Effector memory CD8-positive, alpha-beta T cell (primary cell): ENCODE data around the gene PRICKLE3.
"Not testable (repeated sequence)": the region's sequence is repeated elsewhere in the genome, so short reads cannot be mapped to it uniquely, and the experiment has no call there.

Source experiments
- ATAC-seq: fragments of 150-1000 bp; cut with Tn5 transposase; replicated peaks from 2 replicates; pipeline ENCODE4 v1.10.0; 2021; ENCODE audit warnings: mild to moderate bottlenecking, moderate library complexity
- DNase-seq, 3 experiments: peaks; one replicate each; pipeline ENCODE4 v3.0.0; 2021
- H3K27ac Mint-ChIP-seq, 2 donors: one replicate each; pipeline ENCODE4 v1.8.0; 2022; ENCODE audit warnings: mild to moderate bottlenecking in 2 of 2, mixed read lengths in 2 of 2, moderate library complexity in 2 of 2
- H3K27me3 Mint-ChIP-seq, 2 donors: one replicate each; pipeline ENCODE4 v1.8.0; 2022; ENCODE audit warnings: mixed read lengths in 2 of 2
- H3K36me3 Mint-ChIP-seq: one replicate; pipeline ENCODE4 v1.8.0; 2022; ENCODE audit warnings: mild to moderate bottlenecking, moderate library complexity, mixed read lengths; ENCODE audit not compliant: insufficient read depth
- H3K4me1 Mint-ChIP-seq, 2 donors: one replicate each; pipeline ENCODE4 v1.8.0; 2022; ENCODE audit warnings: low read depth in 2 of 2, mixed read lengths in 2 of 2
- H3K4me3 Mint-ChIP-seq, 2 donors: one replicate each; pipeline ENCODE4 v1.8.0; 2022; ENCODE audit warnings: mild to moderate bottlenecking in 2 of 2, mixed read lengths in 2 of 2, moderate library complexity in 2 of 2
- H3K9me3 Mint-ChIP-seq, 2 donors: one replicate each; pipeline ENCODE4 v1.8.0; 2022; ENCODE audit warnings: mixed read lengths in 2 of 2

The PRICKLE3 gene

DNA sequence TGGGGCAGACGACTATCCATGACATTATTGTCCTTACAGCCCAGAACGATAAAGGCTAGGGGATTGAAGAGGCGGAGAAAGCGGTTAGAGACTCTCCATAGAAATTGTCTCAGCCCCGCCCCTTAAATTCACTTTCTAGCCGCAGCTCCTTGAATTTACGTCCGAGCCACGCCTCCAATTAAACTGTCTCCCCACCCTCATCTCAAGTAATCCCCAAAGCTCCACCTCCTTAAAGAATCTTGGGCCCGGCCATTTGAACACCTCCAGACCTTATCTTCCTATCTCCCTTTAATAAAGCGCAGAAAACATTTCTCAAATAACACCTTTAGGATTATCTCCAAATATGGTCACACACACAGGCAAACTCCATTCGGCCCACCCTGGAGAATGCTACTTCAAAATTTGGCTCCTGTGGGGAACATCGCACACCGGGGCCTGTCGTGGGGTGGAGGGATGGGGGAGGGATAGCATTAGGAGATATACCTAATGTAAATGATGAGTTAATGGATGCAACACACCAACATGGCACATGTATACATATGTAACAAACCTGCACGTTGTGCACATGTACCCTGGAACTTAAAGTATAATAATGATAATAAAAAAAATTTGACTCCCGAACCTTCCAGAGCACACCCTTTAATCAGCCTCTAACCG lies 30.8 kb downstream of the PRICKLE3 start:
- no peak for DNase-seq
- H3K9me3 Mint-ChIP-seq, result no peaks in the 10 kb centered on the region
- no peaks in the 10 kb centered on the region for H3K36me3 Mint-ChIP-seq
- ATAC-seq, result no peak
- H3K4me1 Mint-ChIP-seq, result peaks cover 12 to 18% of the 10 kb centered on the region in 2 donors
- H3K4me3 Mint-ChIP-seq, result peak overlapping the region; percentile 94 to 95
- H3K27me3 Mint-ChIP-seq, result no peaks in the 10 kb centered on the region
- peak overlapping the region; percentile 93 to 96 for H3K27ac Mint-ChIP-seq

DNA sequence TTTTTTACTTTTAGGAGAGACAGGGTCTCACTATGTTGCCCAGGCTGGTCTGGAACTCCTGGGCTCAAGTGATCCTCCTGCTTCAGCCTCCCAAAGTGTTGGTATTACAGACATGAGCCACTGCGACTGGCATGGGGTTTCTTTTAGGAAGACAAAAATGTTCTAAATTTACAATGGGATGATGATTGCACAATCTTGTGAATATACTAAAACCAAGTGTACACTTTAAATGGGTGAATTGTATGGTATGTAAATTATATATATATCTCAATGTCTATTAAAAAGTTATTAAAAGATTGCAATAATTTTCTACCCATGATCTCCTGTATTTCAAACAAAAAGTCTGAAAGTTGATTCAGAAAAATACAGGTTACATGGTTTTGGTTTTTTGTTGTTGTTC lies 32.7 kb downstream of the PRICKLE3 start:
- DNase-seq, result no peak
- Mint-ChIP-seq H3K4me3 (no peak overlapping the region), H3K9me3 (no peaks in the 10 kb centered on the region), H3K36me3 (no peaks in the 10 kb centered on the region), H3K27ac (no peak overlapping the region), H3K27me3 (no peaks in the 10 kb centered on the region), H3K4me1 (peaks cover 12 to 18% of the 10 kb centered on the region in 2 donors)
- no peak for ATAC-seq

DNA sequence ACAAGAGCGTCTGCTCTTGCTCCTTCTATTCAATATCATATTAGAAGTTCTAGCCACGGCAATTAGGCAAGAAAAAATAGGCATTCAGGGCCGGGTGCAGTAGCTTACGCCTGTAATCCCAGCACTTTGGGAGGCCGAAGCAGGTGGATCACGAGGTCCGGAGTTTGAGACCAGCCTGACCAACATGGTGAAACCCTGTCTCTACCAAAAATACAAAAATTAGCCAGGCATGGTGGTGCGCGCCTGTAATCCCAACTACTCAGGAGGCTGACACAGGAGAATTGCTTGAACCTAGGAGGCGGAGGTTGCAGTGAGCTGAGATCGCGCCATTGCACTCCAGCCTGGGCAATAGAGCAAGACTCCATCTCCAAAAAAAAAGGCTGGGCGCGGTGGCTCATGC lies 36.9 kb downstream of the PRICKLE3 start:
- H3K36me3 Mint-ChIP-seq, H3K27ac Mint-ChIP-seq, H3K27me3 Mint-ChIP-seq, ATAC-seq, H3K4me3 Mint-ChIP-seq, H3K9me3 Mint-ChIP-seq, DNase-seq, H3K4me1 Mint-ChIP-seq: not testable (repeated sequence)

DNA sequence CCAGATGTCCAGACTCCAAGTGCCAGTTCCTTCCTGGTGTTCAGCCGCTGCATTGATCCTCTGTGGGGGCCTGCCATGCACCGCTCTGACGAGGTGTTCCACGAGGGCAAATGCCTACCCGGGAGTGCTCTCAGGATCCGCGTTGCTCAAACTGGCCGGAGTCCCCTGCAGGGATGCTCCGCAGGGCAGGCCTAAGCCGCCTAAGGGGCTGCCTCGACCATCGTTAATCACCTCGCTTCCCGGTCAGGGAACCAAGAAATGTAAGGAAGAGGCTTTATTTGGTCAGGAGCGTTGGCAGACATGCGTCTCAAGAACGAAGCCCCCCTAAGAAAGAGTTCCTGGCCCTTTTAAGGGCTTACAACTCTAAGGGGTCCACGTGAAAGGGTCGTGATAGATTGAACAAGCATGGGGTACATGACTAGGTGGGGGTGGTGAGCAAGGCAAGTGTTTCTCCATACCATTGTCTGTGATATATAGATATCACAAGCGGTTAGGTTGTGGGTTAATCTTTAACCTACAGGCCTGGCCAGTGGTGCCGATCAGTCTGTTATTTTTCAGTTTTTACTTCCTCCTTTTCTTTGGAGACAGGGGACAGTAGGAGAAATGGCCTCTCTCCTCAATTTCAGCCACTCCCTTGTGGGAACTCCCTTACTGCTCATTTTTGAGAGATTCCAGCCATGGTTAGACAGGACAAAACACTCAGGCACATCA lies 37.6 kb downstream of the PRICKLE3 start:
- not testable (repeated sequence) for H3K27me3 Mint-ChIP-seq, ATAC-seq, H3K27ac Mint-ChIP-seq, H3K4me3 Mint-ChIP-seq, H3K36me3 Mint-ChIP-seq, H3K4me1 Mint-ChIP-seq, H3K9me3 Mint-ChIP-seq, DNase-seq

DNA sequence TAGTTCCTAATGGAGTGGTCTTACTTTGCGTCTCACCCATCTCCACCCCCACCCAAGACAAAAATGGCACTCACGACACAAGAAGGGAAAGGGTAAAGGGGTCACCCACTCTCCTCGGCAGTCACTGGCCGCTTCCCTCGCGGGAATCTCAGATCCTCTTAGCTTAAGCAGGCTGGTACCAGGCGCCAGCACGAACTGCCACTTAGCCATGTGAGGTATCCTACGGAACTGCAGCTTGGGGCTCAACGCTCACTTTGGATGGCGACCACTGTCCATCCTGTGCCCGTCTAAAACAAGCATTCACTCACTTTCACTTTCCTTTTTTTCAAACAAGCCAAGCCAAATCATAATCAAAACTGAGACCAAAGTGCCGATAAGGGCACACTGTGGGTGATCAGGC lies 38.2 kb downstream of the PRICKLE3 start:
- H3K4me3 Mint-ChIP-seq, result no peak overlapping the region
- H3K9me3 Mint-ChIP-seq, result no peaks in the 10 kb centered on the region
- ATAC-seq (no peak), DNase-seq (no peak)
- no peak overlapping the region for H3K27ac Mint-ChIP-seq
- H3K27me3 Mint-ChIP-seq, result no peaks in the 10 kb centered on the region
- no peaks in the 10 kb centered on the region for H3K36me3 Mint-ChIP-seq
- no peaks in the 10 kb centered on the region for H3K4me1 Mint-ChIP-seq

DNA sequence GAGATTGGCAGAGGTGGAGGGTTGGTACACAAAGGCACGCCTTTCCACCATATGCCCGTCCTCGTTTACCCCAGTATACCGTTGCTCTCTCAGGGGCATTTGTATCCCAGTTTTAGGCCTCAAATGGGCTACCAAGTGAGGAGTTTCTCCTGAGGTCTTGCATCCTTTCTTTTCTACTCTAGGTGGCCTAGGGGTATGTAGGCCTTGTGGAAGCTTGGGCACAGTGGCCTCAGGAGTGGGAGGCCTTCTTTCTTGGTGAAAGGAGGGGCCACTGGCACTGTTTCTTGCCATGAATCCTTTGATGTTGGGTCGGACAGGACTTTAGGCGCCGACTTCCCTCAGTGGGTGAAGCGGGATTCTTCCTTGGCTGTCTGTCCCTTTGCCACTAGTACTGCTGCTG lies 38.9 kb downstream of the PRICKLE3 start:
- no peaks in the 10 kb centered on the region for H3K9me3 Mint-ChIP-seq
- DNase-seq (no peak), ATAC-seq (no peak)
- no peak overlapping the region for H3K4me3 Mint-ChIP-seq
- H3K27ac Mint-ChIP-seq, result no peak overlapping the region
- H3K36me3 Mint-ChIP-seq, result no peaks in the 10 kb centered on the region
- H3K4me1 Mint-ChIP-seq, result no peaks in the 10 kb centered on the region
- H3K27me3 Mint-ChIP-seq, result no peaks in the 10 kb centered on the region

DNA sequence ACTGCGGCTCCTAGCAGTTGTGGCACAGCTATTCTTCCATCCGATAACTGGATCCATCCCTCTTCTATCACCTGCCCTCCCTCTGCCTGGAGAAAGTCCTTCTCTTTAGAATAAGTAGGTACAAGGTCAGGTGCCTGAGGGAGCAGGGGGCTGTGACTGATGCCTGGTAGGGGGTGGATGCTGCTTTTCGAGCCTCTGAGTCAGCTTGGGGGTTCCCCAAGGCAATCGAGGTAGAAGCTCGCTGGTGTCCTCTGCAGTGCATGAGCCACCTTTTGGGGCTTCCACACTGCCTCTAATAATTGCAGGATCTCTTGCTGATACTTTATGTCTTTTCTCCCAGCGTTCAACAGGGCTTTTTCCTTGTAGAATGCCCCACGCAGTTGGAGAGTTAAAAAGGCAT lies 43.0 kb downstream of the PRICKLE3 start:
- H3K4me1 Mint-ChIP-seq, H3K4me3 Mint-ChIP-seq, H3K27me3 Mint-ChIP-seq, H3K27ac Mint-ChIP-seq, ATAC-seq, H3K9me3 Mint-ChIP-seq, H3K36me3 Mint-ChIP-seq, DNase-seq: not testable (repeated sequence)

DNA sequence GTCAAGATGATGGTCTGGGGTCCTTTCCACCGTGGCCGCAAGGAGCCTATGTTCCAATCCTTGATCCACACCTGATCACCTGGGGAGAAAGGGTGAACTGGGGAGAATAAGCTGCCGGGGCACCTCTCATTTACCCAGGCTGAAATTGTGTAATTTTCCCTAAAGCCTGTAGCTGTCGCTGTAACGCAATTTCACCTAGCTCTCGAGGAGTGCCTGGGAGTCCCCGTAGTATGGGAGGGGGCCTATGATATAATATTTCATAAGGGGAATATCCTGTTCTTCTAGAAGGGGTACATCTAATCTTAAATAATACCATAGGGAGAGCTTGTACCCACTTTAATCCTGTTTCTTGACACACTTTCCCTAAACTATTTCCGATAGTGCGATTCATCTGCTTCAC lies 43.9 kb downstream of the PRICKLE3 start:
- H3K9me3 Mint-ChIP-seq, H3K36me3 Mint-ChIP-seq, H3K27me3 Mint-ChIP-seq, H3K4me1 Mint-ChIP-seq, ATAC-seq, H3K27ac Mint-ChIP-seq, H3K4me3 Mint-ChIP-seq, DNase-seq: not testable (repeated sequence)

DNA sequence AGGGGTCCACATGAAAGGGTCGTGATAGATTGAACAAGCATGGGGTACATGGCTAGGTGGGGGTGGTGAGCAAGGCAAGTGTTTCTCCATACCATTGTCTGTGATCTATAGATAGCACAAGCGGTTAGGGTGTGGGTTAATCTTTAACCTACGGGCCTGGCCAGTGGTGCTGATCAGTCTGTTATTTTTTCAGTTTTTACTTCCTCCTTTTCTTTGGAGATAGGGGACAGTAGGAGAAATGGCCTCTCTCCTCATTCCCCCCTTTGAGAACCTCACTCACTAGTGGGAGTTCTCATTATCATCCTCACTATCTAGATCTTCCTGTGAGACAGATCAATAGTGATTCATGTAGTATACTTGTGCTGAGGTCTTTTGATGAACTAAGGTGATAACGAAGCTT lies 46.5 kb downstream of the PRICKLE3 start:
- DNase-seq, result no peak
- H3K36me3 Mint-ChIP-seq, result peaks cover 4% of the 10 kb centered on the region
- H3K4me3 Mint-ChIP-seq, result no peak overlapping the region
- no peak for ATAC-seq
- no peaks in the 10 kb centered on the region for H3K27me3 Mint-ChIP-seq
- no peak overlapping the region for H3K27ac Mint-ChIP-seq
- no peaks in the 10 kb centered on the region for H3K9me3 Mint-ChIP-seq
- H3K4me1 Mint-ChIP-seq, result no peaks in the 10 kb centered on the region

DNA sequence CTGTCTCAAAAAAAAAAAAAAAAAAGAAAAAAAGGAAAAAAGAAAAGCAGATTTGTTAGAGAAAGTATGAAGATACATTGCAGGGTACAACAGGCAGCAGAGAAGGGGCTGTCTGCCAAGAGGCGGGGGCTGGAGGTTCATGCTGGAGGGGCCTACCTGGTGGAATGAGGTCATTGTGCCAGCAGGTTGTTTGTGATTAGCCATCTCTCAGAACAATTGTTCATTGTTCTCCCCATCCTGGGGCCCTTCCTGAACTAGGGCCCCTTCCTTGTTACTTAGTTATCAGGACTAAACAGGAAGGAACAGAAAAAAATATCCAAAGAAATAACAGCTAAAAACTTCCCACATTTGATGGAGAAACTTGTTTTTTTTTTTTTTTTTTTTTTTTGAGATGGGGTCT lies 48.7 kb downstream of the PRICKLE3 start:
- Mint-ChIP-seq H3K4me1 (no peaks in the 10 kb centered on the region), H3K27ac (no peak overlapping the region), H3K36me3 (peaks cover 4% of the 10 kb centered on the region), H3K9me3 (no peaks in the 10 kb centered on the region), H3K27me3 (no peaks in the 10 kb centered on the region), H3K4me3 (no peak overlapping the region)
- ATAC-seq (no peak), DNase-seq (no peak)

DNA sequence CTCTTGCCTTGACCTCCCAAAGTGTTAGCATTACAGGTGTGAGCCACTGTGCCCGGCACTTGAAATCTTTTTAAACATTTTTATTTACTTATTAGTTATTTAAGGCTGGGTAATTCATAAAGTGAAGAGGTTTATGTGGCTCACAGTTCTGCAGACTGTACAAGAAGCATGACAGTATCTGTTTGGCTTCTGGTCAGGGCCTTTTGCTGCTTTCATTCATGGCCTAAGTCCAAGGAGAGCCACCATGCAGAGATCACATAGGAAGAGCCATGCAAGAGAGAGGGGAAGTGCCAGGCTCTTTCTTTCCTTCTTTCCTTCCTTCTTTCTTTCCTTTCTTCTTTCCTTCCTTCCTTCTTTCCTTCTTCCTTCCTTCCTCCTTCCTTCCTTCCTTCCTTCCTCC lies 52.4 kb downstream of the PRICKLE3 start:
- Mint-ChIP-seq H3K4me1 (no peaks in the 10 kb centered on the region), H3K27ac (no peak overlapping the region), H3K36me3 (peaks cover 4% of the 10 kb centered on the region), H3K4me3 (no peak overlapping the region), H3K9me3 (no peaks in the 10 kb centered on the region), H3K27me3 (no peaks in the 10 kb centered on the region)
- ATAC-seq (no peak), DNase-seq (no peak)

DNA sequence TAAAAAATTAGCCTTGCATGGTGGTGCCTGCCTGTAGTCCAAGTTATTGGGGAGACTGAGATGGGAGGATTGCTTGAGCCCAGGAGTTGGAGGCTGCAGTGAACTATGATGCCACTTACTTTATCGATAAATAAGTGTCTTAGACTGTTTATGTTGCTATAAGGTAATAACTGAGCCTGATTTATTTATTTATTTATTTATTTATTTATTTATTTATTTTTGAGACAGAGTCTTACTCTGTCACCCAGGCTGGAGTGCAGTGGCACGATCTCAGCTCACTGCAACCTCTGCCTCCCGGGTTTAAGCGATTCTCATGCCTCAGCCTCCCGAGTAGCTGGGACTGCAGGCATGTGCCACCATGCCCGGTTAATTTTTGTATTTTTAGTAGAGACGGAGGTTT lies 53.9 kb downstream of the PRICKLE3 start:
- not testable (repeated sequence) for H3K9me3 Mint-ChIP-seq, H3K27me3 Mint-ChIP-seq, H3K27ac Mint-ChIP-seq

DNA sequence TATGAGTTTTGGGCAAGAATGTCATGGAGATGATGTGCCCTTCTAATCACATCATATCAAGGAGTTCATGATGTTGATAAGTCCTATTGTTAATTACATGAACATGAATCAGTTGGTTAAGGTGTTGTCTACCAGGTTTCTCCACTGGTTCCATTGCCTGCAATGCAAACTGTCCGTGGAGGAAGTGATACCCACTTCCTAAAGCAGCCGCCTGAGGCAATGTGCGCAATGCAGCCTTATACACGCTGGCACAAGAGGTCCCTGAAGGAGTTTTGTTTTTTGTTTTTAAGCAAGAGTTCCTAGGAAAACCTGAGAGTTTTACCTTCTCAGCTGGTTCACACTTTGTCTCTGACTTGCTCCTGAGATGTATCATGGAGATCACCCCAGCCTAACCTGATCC lies 56.7 kb downstream of the PRICKLE3 start:
- DNase-seq, result no peak
- Mint-ChIP-seq H3K4me1 (no peaks in the 10 kb centered on the region), H3K4me3 (no peak overlapping the region), H3K9me3 (no peaks in the 10 kb centered on the region), H3K27me3 (no peaks in the 10 kb centered on the region), H3K36me3 (no peaks in the 10 kb centered on the region), H3K27ac (no peak overlapping the region)
- no peak for ATAC-seq

More for the DNA sequence above, 53.9 kb downstream of the PRICKLE3 start:
- ATAC-seq, H3K4me3 Mint-ChIP-seq, DNase-seq, H3K4me1 Mint-ChIP-seq, H3K36me3 Mint-ChIP-seq: not testable (repeated sequence)

DNA sequence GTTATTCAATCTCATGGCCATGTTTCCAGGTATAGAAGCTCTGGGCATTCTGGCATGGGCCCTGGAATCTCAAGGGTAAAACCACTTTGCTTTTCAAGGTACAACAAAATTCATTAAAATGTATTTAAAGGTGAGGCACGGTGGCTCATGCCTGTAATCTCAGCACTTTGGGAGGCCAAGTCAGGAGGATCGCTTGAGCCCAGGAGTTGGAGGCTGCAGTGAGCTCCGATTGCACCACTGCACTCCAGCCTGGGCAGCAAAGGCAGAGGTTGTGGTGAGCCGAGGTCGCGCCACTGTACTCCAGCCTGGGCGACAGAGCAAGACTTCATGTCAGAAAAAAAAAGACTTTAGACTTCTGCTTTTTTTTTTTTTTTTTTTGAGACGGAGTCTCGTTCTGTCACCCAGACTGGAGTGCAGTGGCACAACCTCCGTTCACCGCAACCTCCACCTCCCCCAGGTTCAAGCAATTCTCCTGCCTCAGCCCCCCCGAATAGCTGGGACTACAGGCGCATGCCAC lies 58.4 kb downstream of the PRICKLE3 start:
- not testable (repeated sequence) for H3K27ac Mint-ChIP-seq, ATAC-seq, DNase-seq, H3K4me3 Mint-ChIP-seq, H3K4me1 Mint-ChIP-seq, H3K36me3 Mint-ChIP-seq, H3K27me3 Mint-ChIP-seq, H3K9me3 Mint-ChIP-seq
